HG03520 (cell line): Measurements from ENCODE around the gene TP53I11.

Experiments used
- ATAC-seq: cut with Tn5 transposase; IDR thresholded peaks from one replicate; pipeline ENCODE4 v1.9.1; 2021; ENCODE audit warnings: mild to moderate bottlenecking, moderate library complexity; ENCODE audit not compliant: unreplicated experiment

TP53I11 gene

DNA sequence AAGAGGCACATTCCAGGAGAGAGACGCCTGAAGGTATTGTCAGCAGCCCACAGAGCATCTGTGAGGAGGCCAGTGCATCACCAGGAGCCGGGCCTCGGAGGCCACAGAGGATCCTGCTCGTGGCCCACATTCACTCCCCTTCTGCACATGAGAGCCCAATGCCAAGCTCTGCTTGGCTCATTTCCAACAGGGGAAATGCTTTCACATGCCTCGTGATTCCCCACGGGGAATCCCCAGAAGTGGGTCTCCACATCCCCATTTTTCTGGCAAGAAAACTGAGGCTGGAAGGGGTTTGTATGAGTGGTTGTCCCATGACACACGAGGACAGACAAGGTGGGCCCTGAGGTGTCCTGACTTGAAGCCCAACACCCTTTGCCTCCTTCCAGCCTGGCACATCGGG lies 34.4 kb downstream of the TP53I11 start:
- no peak for ATAC-seq

DNA sequence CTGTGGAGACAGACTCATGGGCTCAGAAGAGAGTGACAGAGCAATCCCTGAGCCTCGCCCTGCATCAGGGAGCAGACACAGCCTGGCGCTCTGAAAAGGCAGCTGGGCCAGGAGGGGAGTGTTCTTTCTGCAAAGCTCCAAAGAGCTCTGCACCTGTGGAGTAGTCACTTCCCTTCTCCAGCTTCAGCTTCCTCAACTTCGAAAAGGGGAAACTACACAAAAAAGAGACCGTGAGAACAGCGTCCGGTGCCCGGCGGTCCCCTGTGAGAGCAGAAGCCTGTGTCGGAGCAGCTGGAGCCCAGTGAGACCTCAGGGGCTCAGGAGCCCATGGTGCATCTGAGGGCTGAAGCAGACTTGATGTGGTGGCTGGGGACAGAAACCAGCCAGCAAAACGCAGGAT lies 35.1 kb downstream of the TP53I11 start:
- no peak for ATAC-seq

DNA sequence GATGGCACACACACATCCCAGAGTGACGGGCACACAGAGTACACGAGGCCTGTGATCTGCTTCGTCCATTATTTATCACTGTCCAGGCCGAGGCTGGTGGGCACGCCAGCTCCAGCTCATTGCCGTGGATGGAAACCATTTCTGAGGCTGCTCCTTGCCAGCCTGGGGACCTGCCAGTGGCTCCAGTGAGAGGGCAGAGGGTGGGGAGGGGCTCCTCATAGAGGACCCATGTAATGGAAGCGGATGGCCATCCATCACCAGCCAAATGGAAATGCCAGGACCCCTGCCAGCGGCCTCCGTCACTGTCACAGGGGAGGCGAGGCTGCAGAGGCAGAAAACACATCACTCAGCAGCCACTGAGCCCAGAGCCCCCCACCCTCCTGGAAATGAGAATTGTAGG lies 35.7 kb downstream of the TP53I11 start:
- ATAC-seq, result no peak

DNA sequence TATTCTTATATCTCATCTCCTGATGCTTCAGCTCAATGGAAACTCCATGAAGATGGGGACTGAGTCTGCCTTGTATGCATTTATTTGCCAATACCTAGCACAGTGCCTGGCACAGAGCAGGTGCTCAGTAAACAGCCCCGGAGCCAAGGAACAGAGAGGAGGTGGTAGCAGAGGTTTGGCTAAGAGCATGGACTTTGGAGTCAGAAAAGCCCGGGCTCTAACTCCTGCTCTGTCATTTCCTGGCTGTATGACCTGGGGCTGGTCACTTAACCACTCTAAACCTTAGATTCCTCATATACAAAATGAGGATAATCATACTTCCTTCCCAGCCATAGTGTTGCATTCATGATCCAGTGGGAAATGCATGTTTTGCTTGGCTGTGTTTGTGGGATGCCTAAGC lies 36.6 kb downstream of the TP53I11 start:
- no peak for ATAC-seq

DNA sequence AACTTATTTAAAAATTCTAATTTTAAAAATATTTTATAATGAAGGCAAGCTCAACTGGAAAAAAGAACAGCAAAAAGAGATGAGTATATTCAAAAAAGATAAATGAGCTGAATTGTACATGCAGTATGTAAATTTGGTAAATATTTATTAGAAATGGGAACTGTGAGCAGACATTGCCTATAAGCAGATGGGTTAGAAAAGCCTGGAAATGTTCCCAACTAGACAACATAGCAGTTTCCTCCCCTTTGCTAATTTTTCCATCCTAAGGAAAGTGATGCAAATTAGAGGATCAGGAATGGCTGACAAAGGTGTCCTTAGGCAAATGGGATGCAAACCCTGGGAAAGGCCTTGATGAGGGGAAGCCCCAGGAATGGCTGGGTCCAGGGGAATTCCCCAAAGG lies 37.2 kb downstream of the TP53I11 start:
- no peak for ATAC-seq

DNA sequence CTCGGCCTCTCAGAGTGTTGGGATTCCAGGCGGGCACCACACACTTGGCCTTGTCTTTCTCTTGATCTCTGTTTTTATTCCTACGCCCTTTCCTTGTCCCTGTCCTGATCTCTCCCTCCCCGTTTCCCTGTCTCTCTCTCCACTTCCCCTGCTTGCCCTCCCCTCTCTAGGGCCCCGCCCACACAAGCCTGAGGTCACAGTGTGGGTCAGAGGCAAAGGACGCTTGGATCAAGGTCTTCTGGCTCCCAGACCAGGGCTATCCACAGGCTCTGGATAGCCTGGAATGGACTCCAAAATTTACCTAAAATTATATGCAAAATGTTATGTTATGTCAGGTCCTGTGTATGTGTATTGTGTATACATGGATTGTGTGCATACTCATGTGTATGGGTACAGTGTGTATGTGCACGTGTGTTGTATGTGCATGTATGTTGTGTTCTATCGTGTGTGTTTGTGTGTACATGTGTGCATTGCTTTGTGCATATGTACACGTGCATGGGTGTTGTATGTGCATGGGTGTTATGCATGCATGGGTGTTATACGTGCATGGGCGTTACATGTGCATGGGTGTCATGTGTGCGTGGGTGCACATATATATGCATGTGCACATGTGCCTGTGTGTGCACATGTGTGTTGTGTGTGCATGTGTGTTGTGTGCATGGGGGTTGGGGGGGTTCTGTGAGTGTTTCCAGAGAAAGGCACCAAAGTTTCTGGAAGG lies 38.3 kb downstream of the TP53I11 start:
- no peak for ATAC-seq

DNA sequence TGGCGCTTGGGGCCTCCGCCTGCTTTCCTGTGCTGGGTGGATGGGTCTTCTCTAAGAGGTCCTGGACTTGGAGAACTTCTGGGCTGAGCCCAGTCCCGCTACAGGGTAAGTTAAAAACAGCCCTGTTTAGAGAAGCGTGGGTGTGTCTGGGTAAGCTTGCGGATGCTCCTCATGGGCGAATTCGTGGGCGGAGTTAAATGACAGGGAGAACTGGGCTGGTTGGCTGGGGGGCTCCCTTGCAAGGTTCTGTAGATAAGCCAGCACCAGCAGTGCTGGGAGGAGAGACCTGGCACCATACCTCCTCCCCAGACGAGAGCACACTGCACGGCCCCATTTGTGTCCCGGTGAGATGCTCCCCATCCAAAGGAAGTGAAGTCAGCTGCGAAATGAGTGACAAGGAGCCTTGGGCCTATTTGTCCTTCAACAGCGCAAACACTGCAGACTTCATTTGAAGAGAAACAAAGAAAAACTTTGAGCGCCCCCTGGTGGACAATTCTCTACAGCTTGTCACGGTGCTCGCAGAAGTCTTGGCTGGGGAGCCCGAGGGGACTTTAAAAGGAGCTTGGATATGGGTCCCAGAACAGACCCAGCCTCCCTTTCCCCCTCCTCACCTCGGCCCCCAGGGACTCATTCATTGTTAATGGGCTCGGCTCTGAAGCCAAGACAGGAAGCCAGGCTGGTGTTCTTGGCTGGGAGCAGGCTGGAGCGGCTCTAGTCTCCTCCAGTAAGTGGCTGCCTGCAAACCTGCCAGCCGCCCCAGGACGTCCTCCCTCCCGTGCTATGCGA lies 39.5 kb downstream of the TP53I11 start:
- ATAC-seq, result no peak

DNA sequence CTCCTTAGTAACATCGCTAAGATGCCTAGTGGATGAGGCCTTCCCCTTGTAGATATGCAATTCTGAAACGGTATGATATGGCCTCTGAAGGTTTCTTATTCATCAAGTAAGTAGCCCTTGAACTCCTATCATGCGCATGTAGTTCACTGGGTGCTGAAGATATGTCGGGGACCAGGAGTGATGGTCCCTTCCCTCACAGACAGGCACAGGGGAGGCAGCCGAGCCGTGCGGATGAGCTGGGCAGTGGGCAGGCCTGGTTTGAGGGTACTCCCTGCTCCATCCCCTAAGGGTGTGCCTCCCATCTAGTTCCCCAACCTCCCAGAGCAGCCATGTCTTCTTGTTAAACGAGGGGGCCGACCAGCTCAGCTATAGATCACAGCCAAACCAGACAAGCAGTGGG lies 40.1 kb downstream of the TP53I11 start:
- no peak for ATAC-seq

DNA sequence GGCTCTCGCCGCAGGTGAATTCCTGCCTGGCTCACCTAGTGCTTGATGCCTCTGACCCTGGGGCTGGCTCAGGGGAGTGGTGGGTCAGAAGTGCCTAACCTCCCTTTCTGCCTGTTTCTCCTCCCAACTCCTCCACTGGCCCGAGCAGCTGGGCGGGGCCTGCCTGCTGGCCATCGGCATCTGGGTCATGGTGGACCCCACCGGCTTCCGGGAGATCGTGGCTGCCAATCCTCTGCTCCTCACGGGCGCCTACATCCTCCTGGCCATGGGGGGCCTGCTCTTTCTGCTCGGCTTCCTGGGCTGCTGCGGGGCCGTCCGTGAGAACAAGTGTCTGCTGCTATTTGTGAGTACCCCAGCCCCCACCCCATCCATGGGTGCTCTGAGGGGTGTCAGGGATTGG lies 41.1 kb downstream of the TP53I11 start:
- no peak for ATAC-seq

DNA sequence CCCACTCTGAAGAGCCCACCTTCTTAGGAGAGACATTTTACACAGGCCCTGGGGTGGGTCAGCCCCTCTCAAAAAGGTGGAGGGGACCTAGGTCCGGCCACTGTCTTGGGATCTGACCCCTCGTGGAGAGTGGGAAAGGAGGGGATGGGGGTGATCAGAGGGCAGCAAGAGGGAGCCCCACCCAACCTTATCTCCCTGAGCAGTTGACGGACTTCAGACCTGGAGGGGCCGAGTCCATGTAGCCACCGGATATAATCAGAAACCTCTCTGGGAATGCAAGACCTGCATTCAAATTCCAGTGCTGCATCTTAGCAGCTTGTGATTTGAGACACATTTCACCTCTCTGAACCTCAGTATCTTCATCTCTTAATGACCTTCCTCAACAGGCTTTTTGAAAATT lies 44.0 kb downstream of the TP53I11 start:
- ATAC-seq, result no peak

DNA sequence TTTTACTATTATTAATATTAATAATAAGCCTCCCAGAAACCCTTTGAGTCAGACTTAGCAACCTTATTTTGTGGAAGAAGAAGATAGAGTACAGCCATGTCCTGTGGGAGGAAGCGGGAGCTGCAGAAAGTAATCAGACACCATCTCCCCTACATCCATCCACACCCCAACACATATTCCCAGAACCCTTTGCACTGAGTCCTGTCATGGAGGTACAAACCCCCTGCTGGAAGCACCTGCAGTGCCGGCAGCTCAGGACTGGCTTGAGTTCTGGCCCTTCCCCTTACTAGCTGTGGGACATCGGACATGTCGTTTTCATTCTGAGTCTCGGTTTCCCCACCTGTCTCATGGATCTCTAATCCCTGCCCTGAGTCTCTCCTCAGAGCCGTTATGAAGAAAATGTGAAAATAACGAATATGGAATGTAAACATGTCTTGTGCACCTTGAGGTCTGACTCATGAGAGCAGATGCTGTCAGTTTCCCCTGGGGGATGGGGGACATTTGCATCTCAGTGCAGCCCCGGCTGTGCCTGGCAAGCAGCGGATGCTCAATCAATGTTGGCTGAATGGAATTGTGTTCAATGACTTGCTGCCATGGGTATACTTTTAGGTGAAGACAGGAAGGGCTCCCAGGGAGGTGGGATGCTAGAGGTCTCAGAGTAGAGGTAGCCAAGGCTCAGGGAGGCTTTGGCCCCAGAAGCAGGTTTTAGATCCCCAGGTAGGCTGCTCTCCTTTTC lies 45.4 kb downstream of the TP53I11 start:
- ATAC-seq, result no peak

DNA sequence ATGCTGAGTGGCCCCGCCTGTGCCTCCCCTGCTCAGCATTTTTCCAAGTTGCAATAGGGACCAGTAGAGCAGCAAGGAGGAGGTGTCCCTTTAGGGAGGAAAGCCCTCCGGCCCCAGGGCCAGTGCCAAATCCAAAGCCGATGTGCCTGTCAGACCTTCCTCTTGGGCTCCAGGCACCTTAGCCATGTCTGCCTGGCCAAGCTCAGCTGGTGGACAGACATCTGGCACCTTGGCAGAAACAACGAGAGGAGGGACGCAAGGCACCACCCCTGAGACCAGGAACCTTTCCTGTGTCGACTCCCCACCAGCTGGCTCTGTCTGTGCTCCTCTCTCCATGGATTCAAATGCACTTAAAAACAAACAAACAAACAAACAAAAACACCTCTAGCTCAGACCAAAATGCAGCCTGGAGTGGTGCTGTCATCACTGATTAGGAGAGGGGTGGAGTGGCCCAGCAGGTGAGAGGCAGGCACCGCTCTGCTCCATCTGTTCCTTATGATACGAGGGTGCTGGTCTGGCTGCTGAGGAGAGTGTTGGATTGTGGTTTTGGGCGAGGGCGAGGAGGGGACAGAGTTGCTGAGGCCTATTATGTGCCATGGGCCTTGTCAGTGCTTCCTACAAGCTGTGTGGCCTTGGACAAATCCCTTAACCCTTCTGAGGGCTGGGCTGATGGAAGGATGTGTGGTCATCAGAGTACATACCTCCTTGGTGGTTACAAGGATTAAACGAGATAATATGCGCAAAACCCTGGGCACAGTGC lies 46.2 kb downstream of the TP53I11 start:
- no peak for ATAC-seq

DNA sequence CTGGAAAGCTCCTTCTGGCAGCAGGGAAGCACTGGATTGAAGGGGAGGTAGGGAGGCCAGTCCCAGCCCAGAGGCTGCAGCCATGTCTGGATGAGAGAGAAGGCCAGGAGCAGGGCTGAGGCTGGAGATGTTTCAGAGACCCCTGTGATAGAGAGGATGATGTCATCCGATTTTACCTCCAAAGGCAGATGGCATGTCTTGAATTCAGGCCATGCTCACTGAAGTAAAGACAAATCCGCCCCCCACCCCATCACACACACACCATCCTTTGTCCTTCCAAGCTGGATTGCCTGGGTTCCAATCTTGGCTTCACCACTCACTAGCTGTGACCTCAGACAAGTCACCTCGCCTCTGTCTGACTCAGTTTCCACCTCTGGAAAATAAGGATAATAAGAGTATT lies 47.2 kb downstream of the TP53I11 start:
- no peak for ATAC-seq

DNA sequence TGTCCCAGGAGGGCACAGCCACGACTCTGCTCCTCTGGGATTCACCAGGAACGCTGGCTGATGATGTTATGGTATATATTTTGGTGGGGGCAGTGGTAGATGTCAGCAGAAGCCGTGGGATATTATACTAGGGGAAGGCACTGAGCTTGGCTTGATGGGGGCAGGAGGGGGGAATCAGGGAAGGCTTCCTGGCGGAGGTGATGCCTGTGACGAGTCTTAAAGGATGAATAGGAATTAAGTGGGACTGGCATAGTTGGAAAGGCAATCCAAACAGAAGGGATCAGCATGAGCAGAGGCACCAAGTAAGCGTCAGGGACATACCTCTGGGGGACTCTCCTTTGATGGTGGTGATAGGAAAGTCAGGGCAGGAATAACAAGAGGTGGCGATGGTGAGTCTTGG lies 47.6 kb downstream of the TP53I11 start:
- ATAC-seq, result no peak

DNA sequence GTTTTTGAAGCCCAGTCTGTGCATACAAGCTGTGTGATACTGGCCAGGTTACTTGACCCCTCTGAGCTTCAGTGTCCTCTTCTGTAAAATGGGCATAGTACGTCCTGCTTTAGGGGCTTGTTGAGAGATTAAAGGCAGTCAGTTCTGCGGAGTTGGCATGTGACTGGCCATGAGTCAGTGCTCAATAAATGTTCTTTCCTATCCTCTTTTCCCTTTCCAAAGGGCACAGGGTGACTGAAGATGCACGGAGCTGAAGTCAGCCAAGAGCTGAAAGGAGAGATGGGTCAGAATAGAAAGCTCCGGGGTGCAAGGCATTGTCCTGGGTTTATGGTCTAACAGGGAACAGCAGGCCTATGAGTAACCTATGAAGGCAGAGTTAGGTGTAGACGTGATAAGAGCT lies 48.9 kb downstream of the TP53I11 start:
- no peak for ATAC-seq

DNA sequence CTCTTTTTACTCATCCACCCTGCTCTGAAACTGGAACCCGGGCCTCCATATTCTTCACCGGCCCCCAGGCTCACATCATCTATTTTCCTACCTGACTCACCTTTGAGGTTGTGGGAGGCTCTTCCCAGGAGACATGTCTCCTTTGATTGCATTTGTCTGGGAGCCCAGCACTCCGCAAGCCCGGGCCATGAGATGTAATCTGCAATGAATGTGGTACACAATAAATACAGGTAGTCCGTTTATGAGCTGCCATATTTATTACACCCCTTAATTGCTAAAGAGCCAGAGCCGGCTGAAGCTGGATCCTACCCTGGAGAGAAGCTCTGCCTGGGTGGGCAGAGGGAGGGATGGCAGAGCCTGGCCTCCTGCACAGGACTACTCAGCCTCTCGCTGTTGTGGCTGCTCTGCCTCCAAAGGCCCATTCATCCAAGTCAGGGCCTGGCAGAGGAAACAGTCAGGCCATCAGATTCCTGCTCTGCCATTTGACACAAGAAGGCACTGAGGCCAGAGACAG lies 49.5 kb downstream of the TP53I11 start:
- ATAC-seq, result no peak

DNA sequence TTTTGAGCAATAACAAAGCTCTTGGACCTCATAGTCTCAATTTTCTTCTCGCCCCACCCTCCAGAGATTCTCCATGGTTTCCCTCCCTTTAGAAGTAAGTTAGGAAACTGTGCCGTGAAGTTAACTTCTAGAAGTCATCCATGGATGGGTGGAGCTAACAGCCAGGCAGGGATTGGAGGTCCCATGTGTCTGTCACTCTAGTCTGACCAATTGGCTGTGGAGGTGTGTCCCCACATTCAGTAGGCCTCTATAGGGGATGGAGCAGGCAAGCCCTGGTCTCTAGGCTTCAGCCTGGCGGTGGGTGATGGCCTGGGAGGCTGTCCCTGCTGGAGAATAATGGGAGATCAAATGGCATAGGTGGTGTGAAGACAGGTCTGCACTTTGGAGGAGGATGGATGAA lies 50.7 kb downstream of the TP53I11 start:
- no peak for ATAC-seq

DNA sequence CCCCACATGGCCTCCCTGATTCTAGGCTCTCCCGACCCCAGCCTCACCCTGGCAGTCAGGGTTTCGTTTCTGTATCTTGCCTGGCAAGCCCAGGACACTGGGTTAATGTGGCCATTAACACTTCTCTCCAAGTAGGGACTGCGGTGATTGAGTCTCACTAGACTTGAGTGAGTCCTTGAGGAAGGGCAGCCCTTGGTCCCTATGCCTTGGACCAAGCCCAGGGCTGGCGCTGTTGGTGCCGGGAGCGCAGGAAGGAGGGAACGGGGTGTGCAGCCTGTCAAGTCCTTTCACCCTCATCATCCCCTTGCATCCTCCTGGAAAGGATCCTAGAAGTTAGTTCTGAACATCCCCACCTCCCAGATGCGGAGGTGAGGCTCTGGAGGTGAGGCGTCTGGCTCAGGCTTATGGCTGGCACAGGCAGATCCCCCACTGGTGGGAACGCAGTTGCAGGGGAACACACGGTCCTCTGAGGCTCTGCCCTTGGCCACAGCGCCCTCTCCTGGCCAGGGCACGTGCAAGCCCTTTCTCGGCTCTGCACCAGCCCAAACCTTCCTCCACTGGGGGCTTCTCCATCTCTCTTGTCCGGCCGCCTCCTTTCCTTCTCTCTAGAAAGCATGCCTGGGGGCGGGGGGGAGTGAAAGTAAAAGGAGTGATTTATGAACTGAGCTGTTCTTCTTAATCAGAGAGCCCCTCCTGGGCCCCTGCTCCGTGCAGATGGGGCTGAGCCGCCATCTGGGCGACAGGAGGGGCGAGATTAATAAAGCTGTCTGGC lies 56.7 kb downstream of the TP53I11 start:
- ATAC-seq, result no peak

DNA sequence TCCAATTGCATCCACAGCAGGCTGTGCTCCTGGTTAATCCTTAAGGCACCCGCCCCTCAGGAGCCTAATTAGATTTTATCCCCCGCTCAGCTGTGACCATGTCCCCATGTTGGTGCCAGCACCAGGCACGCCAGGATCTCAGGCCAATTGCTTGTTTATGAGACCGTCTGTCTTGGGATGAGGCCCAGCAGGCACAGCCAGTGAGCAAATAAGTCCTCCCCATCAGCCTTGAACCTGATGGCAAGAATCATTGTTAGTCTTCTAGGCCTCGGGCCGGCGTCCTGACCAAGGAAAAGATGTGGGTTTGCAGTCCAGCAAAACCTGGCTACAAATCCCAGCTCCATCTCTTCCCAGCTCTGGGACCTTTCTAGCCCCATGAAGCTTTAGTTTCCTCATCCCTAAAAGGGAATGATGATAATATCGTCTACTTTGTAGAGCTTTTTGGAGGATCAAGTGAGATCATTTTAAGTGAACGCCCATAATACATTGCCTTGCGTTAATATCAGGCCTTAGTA lies 57.3 kb downstream of the TP53I11 start:
- ATAC-seq, result no peak

DNA sequence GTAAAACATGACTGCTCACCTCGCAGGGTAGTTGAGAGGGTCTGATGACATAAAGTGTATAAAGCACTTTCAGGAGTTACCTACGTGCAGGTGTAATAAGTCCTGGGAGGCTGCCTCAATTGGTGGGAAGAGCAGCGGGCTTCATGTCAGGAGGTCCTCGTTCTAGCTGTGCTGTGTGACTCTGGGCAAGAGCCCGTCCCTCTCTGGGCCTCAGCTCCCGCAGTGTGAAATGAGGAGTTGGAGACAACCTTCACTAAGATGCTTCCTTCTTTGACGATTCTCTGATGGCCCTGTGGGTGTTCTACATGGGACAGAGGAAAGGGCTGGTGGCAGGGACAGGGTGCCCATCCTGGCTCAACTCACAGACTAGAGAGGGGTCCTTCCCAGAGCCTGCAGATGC lies 57.8 kb downstream of the TP53I11 start:
- ATAC-seq, result no peak
